ENCODE results near the gene PIP5KL1. TPM values are rescaled to one million over a fixed set of nuclear protein-coding genes. Genes with fewer than 3 reads are reported as not detected.
A peak's percentile ranks its signal among the peaks of the same experiment; 100 is the strongest.

Gene PIP5KL1
- total and polyA plus RNA-seq, 2 of the 8 experiments (the other 6 are each of a cell fraction or from before 2014, with no cell fraction given): 13.4 to 15.4 TPM

DNA sequence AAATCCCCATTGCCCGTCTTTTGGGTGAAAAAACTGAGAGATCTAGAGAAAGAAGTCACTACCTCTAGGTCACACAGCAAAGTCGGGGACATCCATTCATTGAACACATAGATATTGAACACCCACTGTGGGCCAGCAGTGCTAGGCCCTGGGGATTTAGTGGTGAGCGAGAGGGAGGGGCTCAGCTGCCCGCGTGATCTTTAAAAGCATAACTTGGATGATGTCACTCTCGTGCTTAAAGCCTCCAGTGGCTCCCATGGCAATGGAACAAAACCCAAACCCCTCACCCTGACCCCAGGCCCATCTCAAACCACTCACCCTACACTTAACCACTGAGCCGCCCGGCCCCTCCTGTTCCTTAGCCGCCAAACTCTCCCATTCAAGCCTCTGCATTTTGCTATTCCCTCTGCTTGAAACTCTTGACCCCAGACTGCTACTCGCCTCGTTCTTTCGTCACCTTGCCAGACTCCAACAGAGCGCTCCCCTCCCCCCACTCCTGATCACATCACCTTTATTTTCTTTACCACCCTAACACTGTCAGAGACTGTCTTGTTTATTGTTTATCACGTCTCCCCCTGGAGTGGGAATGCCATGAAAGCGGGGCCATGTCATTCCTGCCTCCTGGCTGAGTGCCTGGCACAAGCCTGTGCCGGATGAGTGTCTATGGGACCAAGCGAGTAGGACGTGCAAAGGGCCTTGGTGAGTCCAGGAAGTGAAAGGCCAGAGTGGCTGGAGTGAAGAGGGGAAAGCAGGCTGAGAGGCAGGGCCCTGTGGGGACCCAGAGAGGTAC, 710 bp upstream of the PIP5KL1 start:
- Histone ChIP-seq H3K9ac (replicated peaks in 1 of 4; ENCODE audit: extremely low read depth in 1 of 4, low read depth in 3 of 4, low read length in 3 of 4) (peak overlapping the region in 1 of 4 experiments; percentile 36; a peak in 2 of 7 replicates), H3K79me1 (ENCODE audit: low read depth, low read length) (peaks cover 6% of the 10 kb centered on the region; the same call in 1 of the 2 replicates), H3K14ac (ENCODE audit: insufficient read length) (no peak overlapping the region), H2BK20ac (ENCODE audit: low read length) (no peak overlapping the region), H2AFZ (ENCODE audit: low read length) (no peak overlapping the region), H3K4ac (replicated peaks; ENCODE audit: insufficient read length, low read depth, low read length) (peak overlapping the region; percentile 12), H3K9me3 (ENCODE audit: insufficient read depth in 2 of 2, low read depth in 1 of 2, low read length in 1 of 2) (no peaks in the 10 kb centered on the region), H2AK5ac (ENCODE audit: low read depth, low read length) (0 out of 2 replicates have a peak overlapping the region, but pooled peaks have one; percentile 47), H4K5ac (ENCODE audit: insufficient read length, low read depth, low read length) (no peak overlapping the region), H3K23me2 (ENCODE audit: low read depth, low read length) (peaks cover 19% of the 10 kb centered on the region; the same call in 1 of the 2 replicates), H2BK120ac (replicated peaks; ENCODE audit: low read depth, low read length) (no peak overlapping the region), H3K23ac (ENCODE audit: insufficient read length) (no peak overlapping the region), H3K56ac (replicated peaks; ENCODE audit: insufficient read length, low read depth, low read length) (no peak overlapping the region), H2BK5ac (ENCODE audit: low read depth, low read length) (peak overlapping the region; percentile 3; the same call in 1 of the 2 replicates), H3K36me3 (ENCODE audit: control insufficient read depth in 2 of 4, insufficient read depth in 4 of 4, low read length in 3 of 4) (peaks cover 0 to 3% (median 0%) of the 10 kb centered on the region in 4 experiments; a peak in 2 of 8 replicates), H3K18ac (ENCODE audit: extremely low read depth, low read length) (0 out of 2 replicates have a peak overlapping the region, but pooled peaks have one; percentile 79), H3K27me3 (replicated peaks in 1 of 4; ENCODE audit: control insufficient read depth in 3 of 4, extremely low read depth in 1 of 4, insufficient read depth in 3 of 4, low read length in 3 of 4) (peaks cover 0 to 18% (median 16%) of the 10 kb centered on the region in 4 experiments; a peak in 6 of 7 replicates), H4K20me1 (replicated peaks in 1 of 2; ENCODE audit: control insufficient read depth in 1 of 2, insufficient read depth in 2 of 2, low read length in 2 of 2) (peaks cover 1 to 18% of the 10 kb centered on the region in 2 experiments), H3K4me1 (replicated peaks in 1 of 4; ENCODE audit: control insufficient read depth in 3 of 4, insufficient read depth in 4 of 4, low read length in 3 of 4) (peaks cover 13 to 26% (median 21%) of the 10 kb centered on the region in 4 experiments), H3K4me3 (ENCODE audit: extremely low read depth in 1 of 4, insufficient read depth in 2 of 4, low read depth in 3 of 4, low read length in 4 of 4) (peak overlapping the region; percentile 26 to 62 (median 52)), H4K8ac (ENCODE audit: extremely low read depth, insufficient read depth, low read length) (peak overlapping the region; percentile 86; the same call in 1 of the 2 replicates), H3K4me2 (ENCODE audit: insufficient read depth in 1 of 2, low read depth in 2 of 2, low read length in 2 of 2) (peak overlapping the region; percentile 73 to 76), H3K27ac (ENCODE audit: low read depth, low read length) (no peak overlapping the region), H4K91ac (replicated peaks; ENCODE audit: insufficient read length, low read length) (no peak overlapping the region), H2BK12ac (ENCODE audit: low read depth, low read length) (peak overlapping the region; percentile 90), H3K79me2 (ENCODE audit: control insufficient read depth in 1 of 2, insufficient read depth in 2 of 2, low read length in 2 of 2) (peaks cover 0 to 4% of the 10 kb centered on the region in 2 experiments; a peak in 1 of 4 replicates), H2BK15ac (ENCODE audit: low read length) (peak overlapping the region; percentile 81; the same call in 1 of the 2 replicates)
- FAIRE-seq (no peak), DNase-seq (ENCODE audit: low read depth in 1 of 2, low spot score in 2 of 2) (peak in 1 of 2 experiments; percentile 64)
- ChIA-PET CTCF (ENCODE audit: partially characterized antibody) (interaction anchor here (0.7 to 35.5 kb wide), 7 partner anchors 11 to 220 kb away, joined by 3 to 825 read pairs (median 5); partner anchors contain the start of gene TOR2A), POLR2A (ENCODE audit: partially characterized antibody) (interaction anchor here (0.8 to 1.2 kb wide), 6 partner anchors 12 to 167 kb away, joined by 3 to 6 read pairs (median 3); no protein-coding TSS in a partner anchor)
- WGBS, 2 experiments (ENCODE audit: extremely low coverage in 1 of 2, insufficient coverage in 1 of 2, insufficient read length in 1 of 2, insufficient replicate concordance in 2 of 2, low coverage in 1 of 2, low lambda C conversion rate in 2 of 2, missing lambda C conversion rate in 1 of 2): 37% methylated on average over 18 of the region's 18 CpGs; no CpG with 5 or more reads in 1 of the 2 experiments
- peak; percentile 23; the same call in 1 of the 2 replicates for TF ChIP-seq SP1 (IDR thresholded peaks at IDR 0.05; ENCODE audit: low read depth, low read length)
- TF ChIP-seq KDM4A (IDR thresholded peaks at IDR 0.05; ENCODE audit: low read depth, low read length, severe bottlenecking): peak; percentile 14
- TF ChIP-seq KDM1A (IDR thresholded peaks at IDR 0.05; ENCODE audit: borderline replicate concordance, low read length): no peak
- TF ChIP-seq PHF8 (conservative IDR thresholded peaks at IDR 0.05; ENCODE audit: low read depth, low read length): 0 out of 2 replicates have a peak, but pooled peaks have one; percentile 14
